Stimulated activated CD4-positive, alpha-beta T cell treated with anti-CD3 and anti-CD28 coated beads, Interleukin-15, amount 100 ng/mL, for 48 hours (primary cell): ENCODE data around the gene CIZ1.
"Not testable (repeated sequence)": the region's sequence is repeated elsewhere in the genome, so short reads cannot be mapped to it uniquely, and the experiment has no call there.

Experiments
- DNase-seq, 2 donors: peaks; one replicate each; pipeline ENCODE4 v3.0.0-alpha.2; 2020; ENCODE audit warnings: low read depth in 2 of 2

CIZ1 gene

GRCh38 chr9:128190013-128190412, 1.4 kb downstream of the CIZ1 start:
- no peak for DNase-seq

GRCh38 chr9:128188209-128188608, 3.2 kb downstream of the CIZ1 start:
- DNase-seq, result no peak

- no peak for DNase-seq
Observed at GRCh38 chr9:128187361-128187760, 4.0 kb downstream of the CIZ1 start.

GRCh38 chr9:128185979-128186965, 5.1 kb downstream of the CIZ1 start:
- no peak for DNase-seq

DNA sequence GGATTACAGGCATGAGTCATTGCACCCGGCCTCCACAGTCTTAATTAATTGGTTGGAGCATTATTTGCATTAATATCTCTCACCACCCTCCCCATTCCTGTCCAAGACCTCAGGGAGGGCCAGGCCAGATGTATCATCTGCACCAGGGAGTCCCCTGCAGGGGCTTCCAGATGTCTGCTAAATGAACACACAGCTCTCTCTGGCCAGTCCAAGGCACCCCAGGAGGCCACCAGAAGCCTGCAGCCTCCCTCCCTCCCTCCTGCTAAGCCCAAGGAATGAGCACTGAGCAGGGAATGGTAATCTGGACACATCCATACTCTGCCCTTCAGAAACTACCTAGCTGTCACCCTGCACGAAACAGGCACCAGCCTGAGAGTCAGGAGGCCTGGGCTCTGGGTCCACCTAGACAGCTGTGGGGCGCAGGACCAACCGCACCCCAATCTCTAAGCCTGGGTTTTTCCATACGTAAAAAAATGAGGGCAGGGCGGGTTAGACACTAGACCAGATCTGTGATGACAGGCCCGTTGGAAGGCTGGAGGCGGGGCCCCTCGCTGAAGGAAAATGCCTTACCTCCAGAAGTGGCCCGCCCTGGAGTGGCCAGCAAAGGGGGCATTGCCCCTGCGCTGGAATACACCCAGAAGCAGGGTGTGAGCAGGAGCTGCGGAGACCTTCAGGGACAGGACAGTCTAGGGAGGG, 8.3 kb downstream of the CIZ1 start:
- DNase-seq, result no peak

DNA sequence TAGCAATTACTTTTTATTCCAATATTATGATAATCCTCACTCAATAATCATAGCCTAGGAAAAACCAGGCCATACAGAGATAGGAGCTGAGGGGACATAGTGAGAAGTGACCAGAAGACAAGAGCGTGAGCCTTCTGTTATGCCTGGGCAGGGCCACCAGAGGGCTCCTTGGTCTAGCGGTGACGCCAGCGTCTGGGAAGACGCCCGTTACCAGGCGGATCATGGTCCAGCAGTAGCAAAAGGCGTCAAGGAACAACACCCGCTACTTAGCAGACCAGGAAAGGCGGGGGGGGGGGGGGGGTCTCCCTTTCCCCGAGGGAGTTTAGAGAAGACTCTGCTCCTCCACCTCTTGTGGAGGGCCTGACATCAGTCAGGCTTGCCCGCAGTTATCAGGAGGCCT, 9.9 kb downstream of the CIZ1 start:
- not testable (repeated sequence) for DNase-seq

DNA sequence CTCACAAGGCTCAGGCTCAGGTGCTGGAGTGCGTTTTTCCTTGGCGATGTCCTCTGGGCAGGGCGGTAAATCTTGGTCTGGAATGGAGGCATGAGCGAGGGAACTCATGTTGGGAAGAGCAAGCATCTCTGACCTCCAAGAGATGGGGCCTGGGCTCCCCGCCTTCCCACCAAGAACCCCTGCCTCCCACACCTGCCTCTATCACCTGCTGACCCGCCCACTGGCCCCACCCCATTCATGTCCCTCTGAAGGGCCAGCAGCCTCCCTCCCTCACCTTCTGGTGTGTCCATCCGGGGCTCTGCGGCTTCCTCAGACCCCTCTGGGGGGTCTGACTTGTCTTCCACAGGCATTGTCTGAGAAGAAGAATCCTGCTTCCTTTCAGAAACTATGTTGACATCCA, 10.9 kb downstream of the CIZ1 start:
- no peak for DNase-seq

GRCh38 chr9:128180001-128180400, 11.4 kb downstream of the CIZ1 start:
- DNase-seq, result no peak

DNA sequence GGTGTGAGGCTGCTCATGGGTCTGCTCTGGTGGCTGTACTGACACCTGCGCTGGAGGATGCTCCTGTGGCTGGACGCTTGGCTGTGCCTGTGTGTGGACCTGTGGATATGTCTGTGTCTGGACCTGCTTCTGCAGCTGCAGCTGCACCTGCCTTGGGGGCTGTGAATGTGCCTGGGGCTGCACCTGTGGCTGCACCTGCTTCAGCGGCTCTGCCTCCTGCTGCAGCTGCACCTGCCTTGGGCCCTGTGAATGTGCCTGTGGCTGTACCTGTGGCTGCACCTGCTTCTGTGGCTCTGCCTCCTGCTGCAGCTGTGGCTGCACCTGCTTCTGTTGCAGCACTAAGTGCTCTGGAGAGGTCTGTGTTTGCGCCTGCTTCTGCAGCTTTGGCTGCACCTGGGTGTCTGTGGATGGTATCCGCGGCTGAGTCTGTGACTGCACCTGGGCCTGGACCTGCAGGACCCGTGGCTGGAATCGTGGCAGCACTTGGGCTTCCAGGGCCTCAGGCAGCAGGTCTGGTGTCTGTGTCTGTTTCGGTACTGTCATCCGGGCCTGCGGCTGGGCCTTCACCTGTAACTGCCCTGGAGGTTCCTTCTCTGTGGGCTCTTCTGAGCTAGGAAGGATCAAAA, 12.5 kb downstream of the CIZ1 start:
- no peak for DNase-seq

- no peak for DNase-seq
Observed at GRCh38 chr9:128175726-128176125, 15.6 kb downstream of the CIZ1 start.

GRCh38 chr9:128175102-128175563, 16.2 kb downstream of the CIZ1 start:
- DNase-seq, result no peak

DNA sequence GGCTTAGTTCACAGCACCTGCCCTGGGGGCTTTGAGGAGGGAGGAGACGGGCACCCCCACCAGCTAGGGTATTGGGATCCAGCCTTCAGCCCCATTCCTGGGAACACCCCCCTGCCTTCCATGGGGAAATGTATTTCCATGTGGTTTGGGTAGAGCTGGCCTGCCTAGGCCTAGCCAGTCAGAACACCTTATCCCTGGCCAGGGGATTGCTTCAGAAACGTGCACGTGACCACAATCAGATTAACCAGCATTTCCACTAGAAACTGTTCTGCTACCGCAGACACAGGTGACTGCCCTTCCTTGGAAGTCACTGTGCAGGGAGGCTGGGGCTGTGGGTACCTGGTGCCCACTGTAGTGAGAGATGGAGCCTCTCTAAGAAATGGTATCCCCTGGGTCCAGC, 17.3 kb downstream of the CIZ1 start:
- no peak for DNase-seq

- DNase-seq, result no peak
Observed at GRCh38 chr9:128169925-128170324, 21.4 kb downstream of the CIZ1 start.

- no peak for DNase-seq
Observed at GRCh38 chr9:128169492-128169891, 21.9 kb downstream of the CIZ1 start.

DNA sequence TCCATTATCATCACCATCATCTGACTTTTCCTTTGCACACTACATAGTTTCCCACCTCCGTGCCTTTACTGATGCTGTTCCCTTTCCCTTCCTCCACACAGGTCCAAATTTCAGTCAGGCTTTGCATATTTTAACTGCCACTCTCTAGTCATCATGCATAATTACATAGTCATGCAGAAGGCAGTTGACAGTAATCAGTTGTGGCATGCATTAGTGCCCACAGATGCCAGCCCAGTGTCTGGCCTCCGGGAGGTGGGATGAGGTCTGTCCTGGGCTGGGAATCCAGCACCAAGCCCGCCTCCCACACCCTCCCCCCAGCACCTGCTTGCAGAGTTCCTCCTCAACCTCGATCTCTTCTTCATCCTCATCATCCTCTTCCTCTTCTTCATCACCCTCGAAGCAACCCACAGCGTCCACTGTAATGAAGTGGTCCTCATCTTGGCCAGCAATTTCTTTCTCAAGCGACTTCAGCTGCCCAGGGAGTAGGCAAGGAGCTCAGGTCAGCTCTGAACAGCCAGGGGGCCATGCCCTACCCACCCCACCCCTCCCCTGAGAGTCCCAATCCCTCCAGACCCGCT, 22.6 kb downstream of the CIZ1 start:
- no peak for DNase-seq

DNA sequence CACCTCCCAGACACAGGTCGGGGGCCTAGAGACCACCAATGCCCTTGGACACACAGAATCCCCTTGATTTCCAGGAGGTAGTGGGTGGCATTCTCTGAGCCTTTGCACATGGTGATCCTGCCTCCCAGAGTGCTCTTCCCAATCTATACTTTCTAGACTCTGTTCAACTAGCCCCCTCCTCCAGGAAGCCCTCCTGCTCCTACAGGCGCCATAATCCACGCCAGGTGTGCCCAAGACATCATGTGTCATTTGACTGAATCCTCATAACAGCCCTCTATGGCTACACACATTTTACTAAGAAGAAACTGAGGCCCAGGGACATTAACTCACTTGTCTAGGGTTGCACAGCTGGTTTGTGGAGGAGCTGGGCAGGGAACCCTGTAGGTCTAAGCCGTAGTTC, 24.2 kb downstream of the CIZ1 start:
- DNase-seq, result no peak

GRCh38 chr9:128166169-128166568, 25.2 kb downstream of the CIZ1 start:
- DNase-seq, result no peak

DNA sequence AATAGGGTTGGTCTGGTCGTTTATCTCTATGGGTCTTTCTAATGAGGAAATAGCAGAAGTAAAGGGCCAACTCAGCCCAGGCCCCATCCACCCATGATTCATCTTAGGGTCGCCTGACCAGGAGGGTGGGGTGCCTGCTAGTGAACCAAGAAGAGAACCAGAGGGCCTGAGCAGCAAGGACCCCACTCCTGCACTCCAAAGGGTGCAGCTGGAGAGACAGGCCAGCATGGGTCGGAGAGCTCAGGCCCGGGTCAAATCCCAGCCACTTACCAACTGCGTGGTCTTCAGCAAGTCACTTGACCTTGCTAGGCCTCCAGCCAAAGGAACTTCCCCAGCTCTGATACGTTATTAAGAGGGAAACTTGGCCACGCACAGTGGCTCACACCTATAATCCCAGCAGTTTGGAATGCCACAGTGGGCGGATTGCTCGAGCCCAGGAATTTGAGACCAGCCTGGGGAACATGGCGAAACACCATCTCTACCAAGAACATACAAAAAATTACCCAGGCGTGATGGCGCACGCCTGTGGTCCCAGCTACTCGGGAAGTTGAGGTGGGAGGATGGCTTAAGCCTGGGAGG, 27.0 kb downstream of the CIZ1 start:
- no peak for DNase-seq

DNA sequence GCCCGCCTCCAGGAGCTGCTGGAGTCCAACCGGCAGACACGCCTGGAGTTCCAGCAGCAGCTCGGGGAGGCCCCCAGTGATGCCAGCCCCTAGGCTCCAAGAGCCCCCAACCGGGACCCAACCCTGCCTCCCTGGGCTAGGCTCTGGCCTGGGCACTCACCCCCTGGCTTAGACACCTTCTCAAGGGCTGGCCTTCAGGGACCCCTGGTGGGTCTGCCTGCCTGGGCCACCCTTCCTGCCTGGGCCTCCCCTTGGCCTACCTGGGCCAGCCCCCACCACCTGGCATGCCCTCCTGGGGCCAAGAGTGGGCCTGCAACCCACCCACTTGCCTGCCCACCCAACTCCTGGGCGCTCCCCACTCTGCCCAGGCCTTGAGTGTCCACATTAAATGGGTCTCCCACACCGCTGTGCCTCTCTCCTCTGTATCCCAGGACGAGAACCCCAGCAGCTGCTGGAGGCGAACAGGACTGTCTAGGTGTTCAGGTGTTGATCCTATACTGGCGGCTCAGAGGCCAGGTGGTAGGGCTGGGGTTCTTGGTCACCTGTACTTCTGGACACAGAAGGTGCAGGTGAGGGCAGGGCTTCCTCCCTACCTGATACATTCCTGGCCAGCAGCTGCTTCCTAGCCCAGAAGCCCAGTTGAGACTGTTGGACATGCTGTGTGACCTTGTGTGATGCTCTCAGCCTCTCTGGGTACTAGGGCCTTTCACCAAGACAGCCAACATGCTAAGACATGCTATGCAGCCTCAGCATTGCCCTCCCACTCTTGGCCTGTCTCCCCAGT, 27.7 kb downstream of the CIZ1 start:
- DNase-seq, result no peak

GRCh38 chr9:128163027-128163515, 28.3 kb downstream of the CIZ1 start:
- no peak for DNase-seq
